HG03196 (cell line): Measurements from ENCODE around the gene PTPRK.

Experiments
- ATAC-seq: cut with Tn5 transposase; IDR thresholded peaks from one replicate; pipeline ENCODE4 v1.9.1; 2021; ENCODE audit not compliant: unreplicated experiment

Gene PTPRK

DNA sequence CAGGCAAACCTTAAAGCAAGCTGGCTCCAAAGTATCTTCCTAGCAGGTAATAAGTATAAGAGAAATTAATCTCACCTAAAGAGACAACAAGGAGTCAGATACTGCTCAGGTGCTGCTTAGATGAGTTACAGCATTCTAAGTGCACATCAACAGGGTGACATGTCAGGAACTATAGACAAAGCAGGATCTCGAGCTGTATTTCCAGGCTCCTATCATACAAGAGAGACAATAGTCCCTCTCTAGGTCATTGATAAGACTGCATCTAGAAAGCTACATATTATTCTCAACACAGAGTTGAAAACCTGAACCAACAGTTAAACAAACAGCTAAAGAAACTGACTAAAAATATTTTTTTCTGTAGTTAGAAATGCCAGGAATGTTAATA lies 3.9 kb downstream of the PTPRK start:
- no peak for ATAC-seq

DNA sequence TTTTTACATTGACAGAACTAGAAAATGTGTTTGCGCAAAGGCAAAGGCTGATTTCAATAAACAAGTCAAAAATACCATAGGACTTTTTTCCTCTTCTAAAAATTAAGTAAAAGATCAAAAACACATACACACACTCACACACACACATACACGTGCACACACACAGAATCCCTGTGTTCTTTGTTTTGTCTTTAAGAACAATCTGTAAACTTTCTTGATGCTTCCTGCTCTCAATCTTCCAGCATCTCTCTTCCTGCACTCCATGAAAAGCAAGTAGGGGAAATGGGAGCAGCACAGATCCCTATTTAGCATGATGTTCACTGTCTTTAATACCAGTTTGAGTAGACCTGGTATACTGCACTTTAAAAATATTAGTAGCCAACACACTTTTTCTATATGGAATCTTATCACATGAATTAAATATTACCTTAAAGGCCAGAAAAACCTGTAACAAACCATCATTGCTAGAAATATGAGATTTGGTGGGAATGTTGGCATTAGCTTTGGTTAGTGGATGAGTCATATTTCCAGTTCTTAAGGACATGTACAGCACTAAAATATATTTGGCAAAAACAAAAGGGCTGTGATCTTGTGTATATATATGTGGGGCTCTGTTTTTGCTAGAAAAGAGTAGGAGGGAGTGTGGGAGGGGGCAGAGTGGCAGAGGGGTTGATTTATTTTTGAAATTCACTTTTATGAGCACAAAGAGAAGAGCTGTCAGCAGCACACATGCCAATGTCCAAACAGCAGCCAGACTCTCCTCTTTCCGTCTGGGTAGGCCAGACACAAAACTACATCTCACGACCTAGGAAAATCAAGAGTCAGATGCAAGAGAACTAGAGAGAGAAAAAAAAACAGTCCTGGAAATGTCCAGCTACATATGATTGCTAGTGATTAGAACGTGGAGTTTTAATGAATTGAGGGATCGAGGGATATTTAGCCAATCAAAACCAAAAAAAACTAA lies 4.6 kb downstream of the PTPRK start:
- no peak for ATAC-seq

DNA sequence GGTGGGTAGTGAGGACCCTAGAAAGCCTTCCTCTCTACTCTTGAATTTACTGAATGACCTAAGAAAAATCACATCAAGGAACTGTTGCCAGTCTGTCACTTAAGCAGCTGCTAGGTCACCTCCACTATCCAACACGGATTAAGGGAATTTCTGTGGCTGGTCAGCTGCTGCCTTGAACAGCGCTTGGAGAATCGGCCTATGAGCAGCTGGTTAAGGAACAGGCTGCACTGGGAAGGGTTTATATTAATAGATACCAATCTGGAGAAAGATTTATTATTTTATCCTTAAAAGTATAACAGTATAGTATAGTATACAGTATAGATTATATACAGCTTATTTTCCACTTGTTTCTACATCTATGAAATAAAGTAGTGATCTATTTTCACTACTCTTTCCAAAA lies 6.5 kb downstream of the PTPRK start:
- ATAC-seq = no peak

DNA sequence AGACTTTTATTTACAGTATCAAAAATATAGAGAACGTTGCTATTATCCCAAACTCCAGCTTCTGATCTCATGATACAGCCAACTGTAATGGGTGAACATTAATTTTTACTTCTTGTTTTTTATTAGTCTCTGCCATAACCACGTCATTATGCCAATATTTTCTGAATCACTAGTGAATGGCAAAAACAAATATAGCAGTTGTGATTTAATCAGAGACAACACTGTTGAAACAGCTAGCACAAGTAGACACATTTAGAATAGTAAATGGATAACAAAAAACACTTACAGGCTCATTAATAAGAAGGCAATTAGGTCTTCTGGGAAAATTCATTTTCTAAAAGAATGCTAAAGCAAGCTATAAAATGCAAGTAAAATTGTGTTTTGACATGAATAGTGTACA lies 8.1 kb downstream of the PTPRK start:
- no peak for ATAC-seq

DNA sequence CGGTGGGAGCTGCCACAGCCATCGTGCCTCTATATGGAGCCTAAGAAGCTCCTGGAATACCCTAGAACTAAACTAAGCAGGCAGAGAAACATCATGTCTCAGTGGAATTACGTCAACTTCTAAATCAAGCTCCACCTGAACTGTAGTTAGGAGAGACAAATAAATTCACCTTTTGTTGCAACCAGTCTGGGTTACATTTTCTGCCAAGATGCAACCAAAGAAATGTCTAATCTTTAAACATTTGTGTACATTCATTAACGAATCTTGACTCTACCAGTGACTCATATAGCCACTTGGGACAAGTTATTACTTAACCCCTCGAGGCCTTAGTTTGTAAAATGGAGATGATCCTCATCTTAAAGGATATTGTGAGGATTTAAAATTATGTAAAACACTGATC lies 8.9 kb downstream of the PTPRK start:
- ATAC-seq = peak; percentile 74

GRCh38 chr6:128509709-128510108 lies 10.7 kb downstream of the PTPRK start:
- ATAC-seq = no peak

- no peak for ATAC-seq
Observed at GRCh38 chr6:128508588-128509296, 11.7 kb downstream of the PTPRK start.

GRCh38 chr6:128507337-128508310 lies 12.8 kb downstream of the PTPRK start:
- ATAC-seq = no peak

DNA sequence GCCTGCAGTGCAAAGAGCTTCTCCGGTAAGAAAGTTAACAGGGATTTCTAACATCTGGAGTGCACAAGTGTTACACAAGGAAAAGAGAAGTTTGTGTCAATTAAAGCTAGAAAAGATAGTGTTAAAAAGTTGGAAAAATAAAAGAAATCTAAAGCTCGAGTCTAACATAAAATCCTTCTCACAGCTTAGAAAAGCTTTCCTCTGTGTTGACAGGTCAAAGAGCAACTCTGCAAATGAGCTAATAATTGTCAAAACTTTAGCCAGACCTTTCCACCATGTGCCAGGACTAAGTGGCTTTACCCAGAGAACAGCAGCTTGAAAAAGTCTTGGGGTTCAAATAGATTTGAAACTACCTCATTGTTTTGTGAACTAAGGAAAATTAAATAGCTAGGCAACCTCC lies 14.8 kb downstream of the PTPRK start:
- no peak for ATAC-seq

DNA sequence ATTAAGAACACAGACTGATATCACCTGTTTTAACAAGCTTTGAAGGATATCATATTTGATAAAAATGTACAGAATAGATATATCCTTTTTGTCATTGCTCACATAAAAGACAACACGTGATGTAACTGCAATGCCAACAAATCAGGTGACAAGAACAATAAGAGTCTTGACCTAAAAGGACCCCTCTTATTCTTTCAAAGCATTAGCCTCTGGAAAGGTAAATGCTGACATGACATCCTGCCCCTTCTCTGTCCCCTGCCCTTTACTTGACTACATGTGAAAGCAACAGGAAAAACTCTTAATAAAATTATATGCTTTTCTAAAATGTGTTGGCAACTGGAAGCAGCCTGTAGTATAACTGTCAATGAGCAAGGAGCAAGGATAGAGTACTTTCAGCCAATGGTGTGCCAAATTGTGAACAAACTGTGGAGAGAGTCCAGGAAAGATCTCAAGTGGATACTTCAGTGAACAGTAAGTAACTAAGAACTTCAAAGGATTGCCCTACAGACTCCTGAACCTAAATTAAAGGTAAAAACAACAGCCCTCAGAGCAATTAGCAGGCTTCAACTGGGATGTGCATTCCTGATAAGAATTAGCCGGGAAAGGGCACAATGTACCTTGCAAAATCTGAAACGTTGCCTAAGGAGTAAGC lies 16.3 kb downstream of the PTPRK start:
- no peak for ATAC-seq

- no peak for ATAC-seq
Observed at GRCh38 chr6:128500749-128501600, 19.4 kb downstream of the PTPRK start.

DNA sequence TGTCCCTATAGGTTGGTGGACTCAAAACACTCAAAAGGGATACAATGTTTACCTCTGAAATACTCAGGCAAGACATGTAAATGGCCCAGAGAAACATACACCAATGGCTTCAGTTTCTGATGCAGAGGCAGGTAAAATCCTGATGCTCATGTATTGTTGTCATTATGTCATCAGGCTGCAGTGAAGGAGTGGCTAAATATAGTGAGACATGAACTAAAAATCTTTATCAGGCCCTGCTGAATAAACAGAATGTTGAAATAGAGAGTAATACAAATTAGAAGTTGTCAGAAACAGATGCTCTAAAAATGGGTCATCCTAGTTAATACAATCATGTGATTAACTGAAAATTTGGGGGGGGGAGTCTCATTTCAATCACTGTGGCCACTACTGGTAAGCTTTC lies 20.4 kb downstream of the PTPRK start:
- ATAC-seq = no peak

DNA sequence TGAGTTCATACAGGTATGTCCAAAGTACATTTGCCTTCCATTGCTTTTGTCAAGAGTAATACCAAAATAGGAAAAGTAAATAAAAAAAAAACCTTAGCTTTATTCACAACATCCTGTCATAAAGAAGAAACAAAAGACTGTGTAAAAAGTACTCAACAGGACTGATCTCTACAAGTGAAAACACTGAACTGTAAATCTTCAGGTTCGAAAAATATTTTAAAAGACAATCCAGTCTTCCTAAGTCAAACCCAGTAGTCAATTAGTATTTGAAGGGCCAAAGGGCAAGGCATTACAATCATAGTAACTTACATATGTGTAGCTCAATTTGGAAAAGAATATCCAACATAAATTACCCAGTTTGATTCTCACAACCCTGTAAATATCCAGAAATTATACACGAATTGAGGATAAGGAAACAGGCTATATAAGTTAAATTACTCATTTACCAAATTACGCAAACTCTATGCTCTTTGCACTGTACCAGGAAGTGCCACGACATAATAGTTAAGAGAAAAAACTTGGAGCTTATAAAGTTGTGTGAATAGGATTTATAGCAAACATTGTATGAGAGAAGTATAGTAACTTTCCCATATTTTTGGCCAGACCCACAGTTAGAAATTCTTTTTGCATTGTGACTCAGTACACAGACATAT lies 21.2 kb downstream of the PTPRK start:
- no peak for ATAC-seq

- no peak for ATAC-seq
Observed at GRCh38 chr6:128498234-128498633, 22.2 kb downstream of the PTPRK start.

DNA sequence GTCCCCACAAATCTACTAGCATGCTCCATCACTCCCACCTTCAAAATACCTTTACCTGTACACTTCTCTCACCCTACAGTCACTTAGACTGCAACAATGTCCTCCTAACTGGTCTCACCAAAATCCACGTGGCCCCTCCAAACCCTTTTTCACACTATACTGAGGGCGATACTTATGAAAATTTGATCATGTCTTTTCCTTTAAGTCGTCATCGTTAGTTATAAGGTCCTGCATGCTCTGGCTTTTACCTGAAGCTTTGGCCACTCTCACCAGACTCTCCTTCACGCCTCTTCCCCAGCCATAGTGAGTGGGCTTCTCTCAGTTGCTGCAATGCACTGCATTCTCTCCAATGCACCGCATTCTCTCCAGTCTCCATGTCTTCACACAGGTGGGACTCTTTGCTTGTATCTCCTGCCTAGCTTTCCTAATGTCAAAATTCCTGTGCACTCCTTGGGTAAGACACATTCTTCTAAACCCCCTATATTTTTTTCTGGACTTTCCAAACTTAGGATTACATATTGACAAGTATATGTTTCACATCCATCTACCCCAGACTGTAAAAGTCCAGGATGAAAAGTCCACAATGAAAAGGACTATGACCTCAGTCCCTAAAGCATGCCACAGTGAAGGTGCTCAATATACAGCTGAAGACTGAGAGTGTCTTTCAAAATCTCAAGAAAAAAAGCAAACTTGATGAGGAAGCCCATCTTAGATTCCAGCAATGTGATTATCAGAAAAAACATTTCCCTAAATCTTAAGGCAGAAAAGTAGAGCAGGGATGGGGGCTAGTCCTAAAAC lies 24.7 kb downstream of the PTPRK start:
- ATAC-seq = no peak

DNA sequence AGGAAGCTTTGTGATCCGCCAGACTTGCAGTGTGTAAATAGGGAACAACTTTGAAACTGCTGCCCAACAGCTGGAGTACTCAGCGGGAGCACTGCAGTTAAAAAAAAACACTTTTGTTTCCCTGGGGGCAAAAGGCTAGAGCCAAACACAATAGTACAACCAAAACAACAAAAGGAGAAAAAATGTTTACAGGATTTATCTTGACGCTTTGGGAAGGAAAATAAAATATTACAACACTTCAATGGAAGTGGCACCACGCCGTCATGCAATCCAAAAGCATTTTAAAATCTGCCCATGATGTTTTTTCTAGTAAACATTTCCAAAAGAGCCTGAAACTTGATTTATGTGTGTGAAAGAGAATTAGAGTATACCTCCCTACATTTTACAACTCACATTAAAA lies 26.0 kb downstream of the PTPRK start:
- no peak for ATAC-seq

- ATAC-seq = no peak
Observed at GRCh38 chr6:128493877-128494276, 26.5 kb downstream of the PTPRK start.

- ATAC-seq = no peak
Observed at GRCh38 chr6:128492386-128492785, 28.0 kb downstream of the PTPRK start.
